ENCODE measurements around the gene TMEM200C. TPM values are rescaled to one million over a fixed set of nuclear protein-coding genes. Genes with fewer than 3 reads are reported as not detected.

TMEM200C gene
- total and polyA plus RNA-seq, 5 donors from 2014 or later = not detected

DNA sequence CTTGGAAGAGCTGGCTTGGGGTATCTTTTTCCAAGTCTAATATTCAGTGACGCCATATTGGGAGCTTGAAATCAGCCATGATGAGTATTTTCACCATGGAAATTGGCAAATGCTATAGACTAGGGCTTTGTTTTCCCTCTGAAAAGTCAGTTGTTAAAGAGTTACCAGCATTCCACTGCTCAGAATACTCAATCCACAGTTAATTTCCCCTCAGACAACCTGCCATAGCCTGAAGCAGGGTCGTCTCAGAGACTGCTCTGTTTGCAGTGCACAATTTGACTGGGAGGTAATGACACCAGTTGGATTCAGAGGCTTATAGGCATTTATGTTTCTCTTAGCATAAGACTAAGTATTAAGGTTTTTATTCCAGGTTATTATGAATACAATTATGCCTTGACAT lies 35.5 kb upstream of the TMEM200C start:
- Mint-ChIP-seq H3K27me3 (no peaks in the 10 kb centered on the region), H3K36me3 (no peaks in the 10 kb centered on the region), H3K4me1 (no peaks in the 10 kb centered on the region), H3K4me3 (no peak overlapping the region), H3K27ac (no peak overlapping the region), H3K9me3 (peaks cover 0 to 11% (median 2%) of the 10 kb centered on the region in 7 donors)
- Histone ChIP-seq H3K27ac (ENCODE audit: insufficient read depth, low read length, poor library complexity, severe bottlenecking) (no peak overlapping the region), H3K4me1 (ENCODE audit: control insufficient read depth, insufficient read depth, low read length, poor library complexity, severe bottlenecking) (no peaks in the 10 kb centered on the region), H3K4me3 (ENCODE audit: low read depth, low read length) (no peak overlapping the region), H3K36me3 (ENCODE audit: control insufficient read depth, insufficient read depth, low read length) (no peaks in the 10 kb centered on the region), H3K9me3 (ENCODE audit: control insufficient read depth in 2 of 2, low read length in 2 of 2) (no peaks in the 10 kb centered on the region), H3K27me3 (ENCODE audit: control insufficient read depth, insufficient read depth, low read length) (no peaks in the 10 kb centered on the region)
- no peak for DNase-seq
- ATAC-seq (ENCODE audit: low read depth in 2 of 2) = no peak

DNA sequence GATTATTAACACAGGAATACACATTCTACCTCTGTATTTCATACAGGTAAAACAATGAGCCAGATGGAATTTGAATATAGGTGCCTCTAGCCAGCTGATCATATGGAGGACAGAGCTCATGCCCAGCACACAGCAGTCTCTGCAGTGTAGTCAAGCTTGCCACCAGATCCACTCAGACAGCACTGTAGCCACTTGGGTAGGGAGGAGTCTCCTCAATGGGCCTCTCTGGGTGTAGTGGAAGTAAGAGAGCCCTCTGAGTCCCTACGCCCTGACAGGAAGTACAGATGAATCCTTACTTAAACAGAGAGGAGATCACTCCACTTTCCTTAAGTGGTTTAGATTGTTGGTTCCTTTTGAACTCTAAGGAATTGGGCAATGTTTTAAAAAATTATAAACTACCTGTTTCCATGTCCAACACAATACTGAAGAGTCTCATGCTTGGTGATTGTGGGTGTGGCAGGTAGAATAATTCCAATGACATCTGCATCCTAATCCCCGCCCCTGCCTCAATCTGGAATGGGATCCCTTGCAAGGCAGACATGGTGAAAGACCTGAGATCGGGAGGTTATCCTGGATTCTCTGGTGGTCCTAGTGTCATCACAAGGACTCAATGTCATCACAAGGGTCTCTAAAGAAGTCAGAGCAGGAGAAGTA lies 23.0 kb upstream of the TMEM200C start:
- Mint-ChIP-seq H3K4me3 (no peak overlapping the region), H3K27ac (no peak overlapping the region), H3K4me1 (no peaks in the 10 kb centered on the region), H3K9me3 (peaks cover 0 to 2% (median 0%) of the 10 kb centered on the region in 7 donors), H3K27me3 (peaks cover 9% of the 10 kb centered on the region), H3K36me3 (no peaks in the 10 kb centered on the region)
- Histone ChIP-seq H3K9me3 (ENCODE audit: control insufficient read depth in 2 of 2, low read length in 2 of 2) (no peaks in the 10 kb centered on the region), H3K36me3 (ENCODE audit: control insufficient read depth, insufficient read depth, low read length) (no peaks in the 10 kb centered on the region), H3K27me3 (ENCODE audit: control insufficient read depth, insufficient read depth, low read length) (no peaks in the 10 kb centered on the region), H3K4me1 (ENCODE audit: control insufficient read depth, insufficient read depth, low read length, poor library complexity, severe bottlenecking) (no peaks in the 10 kb centered on the region), H3K27ac (ENCODE audit: insufficient read depth, low read length, poor library complexity, severe bottlenecking) (no peak overlapping the region), H3K4me3 (ENCODE audit: low read depth, low read length) (no peak overlapping the region)
- DNase-seq (no peak), ATAC-seq (ENCODE audit: low read depth in 2 of 2) (no peak)

GRCh38 chr18:5914951-5915350 lies 19.6 kb upstream of the TMEM200C start:
- Histone ChIP-seq H3K9me3 (ENCODE audit: control insufficient read depth in 2 of 2, low read length in 2 of 2) (no peaks in the 10 kb centered on the region), H3K36me3 (ENCODE audit: control insufficient read depth, insufficient read depth, low read length) (no peaks in the 10 kb centered on the region), H3K4me1 (ENCODE audit: control insufficient read depth, insufficient read depth, low read length, poor library complexity, severe bottlenecking) (no peaks in the 10 kb centered on the region), H3K27me3 (ENCODE audit: control insufficient read depth, insufficient read depth, low read length) (no peaks in the 10 kb centered on the region), H3K4me3 (ENCODE audit: low read depth, low read length) (no peak overlapping the region), H3K27ac (ENCODE audit: insufficient read depth, low read length, poor library complexity, severe bottlenecking) (no peak overlapping the region)
- no peak overlapping the region for H3K4me3 Mint-ChIP-seq
- no peak overlapping the region for H3K27ac Mint-ChIP-seq
- DNase-seq (no peak), ATAC-seq (ENCODE audit: low read depth in 2 of 2) (no peak)
- H3K4me1 Mint-ChIP-seq = no peaks in the 10 kb centered on the region
- peaks cover 0 to 1% (median 0%) of the 10 kb centered on the region in 7 donors for H3K9me3 Mint-ChIP-seq
- H3K36me3 Mint-ChIP-seq = no peaks in the 10 kb centered on the region
- peaks cover 9% of the 10 kb centered on the region for H3K27me3 Mint-ChIP-seq

- Mint-ChIP-seq H3K4me1 (no peaks in the 10 kb centered on the region), H3K4me3 (no peak overlapping the region), H3K27ac (no peak overlapping the region), H3K9me3 (peaks cover 0 to 1% (median 0%) of the 10 kb centered on the region in 7 donors), H3K27me3 (peaks cover 9% of the 10 kb centered on the region), H3K36me3 (no peaks in the 10 kb centered on the region)
- Histone ChIP-seq H3K9me3 (ENCODE audit: control insufficient read depth in 2 of 2, low read length in 2 of 2) (no peaks in the 10 kb centered on the region), H3K4me1 (ENCODE audit: control insufficient read depth, insufficient read depth, low read length, poor library complexity, severe bottlenecking) (no peaks in the 10 kb centered on the region), H3K4me3 (ENCODE audit: low read depth, low read length) (no peak overlapping the region), H3K27ac (ENCODE audit: insufficient read depth, low read length, poor library complexity, severe bottlenecking) (no peak overlapping the region), H3K27me3 (ENCODE audit: control insufficient read depth, insufficient read depth, low read length) (no peaks in the 10 kb centered on the region), H3K36me3 (ENCODE audit: control insufficient read depth, insufficient read depth, low read length) (no peaks in the 10 kb centered on the region)
- ATAC-seq (ENCODE audit: low read depth in 2 of 2) = no peak
- no peak for DNase-seq
These were observed 18.7 kb upstream of the TMEM200C start for GRCh38 chr18:5914016-5914415.

DNA sequence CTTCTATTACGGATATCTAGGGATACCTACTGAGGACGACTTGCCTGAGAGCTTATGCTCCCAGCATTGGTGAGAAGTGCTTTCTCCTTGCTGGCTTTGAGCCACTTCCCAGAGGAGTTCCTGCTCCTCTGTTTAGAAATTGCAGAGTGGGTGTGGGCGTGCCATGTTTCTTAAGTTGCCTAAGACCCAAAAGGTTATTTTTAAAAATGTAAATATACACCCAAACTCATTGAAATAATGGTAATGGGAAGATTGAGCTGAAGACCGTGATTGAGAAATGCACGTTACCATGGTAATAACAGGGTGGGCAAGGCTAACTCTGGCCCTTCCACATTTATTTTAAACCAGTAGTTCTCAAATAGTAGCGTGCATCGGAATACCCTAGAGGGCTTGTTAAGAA lies 17.2 kb upstream of the TMEM200C start:
- H3K9me3 ChIP-seq (ENCODE audit: control insufficient read depth in 2 of 2, low read length in 2 of 2) = no peaks in the 10 kb centered on the region
- H3K27ac ChIP-seq (ENCODE audit: insufficient read depth, low read length, poor library complexity, severe bottlenecking) = no peak overlapping the region
- no peak overlapping the region for H3K4me3 ChIP-seq (ENCODE audit: low read depth, low read length)
- Mint-ChIP-seq H3K27ac (no peak overlapping the region), H3K9me3 (peaks cover 0 to 1% (median 0%) of the 10 kb centered on the region in 7 donors), H3K36me3 (no peaks in the 10 kb centered on the region), H3K4me1 (no peaks in the 10 kb centered on the region), H3K27me3 (peaks cover 4% of the 10 kb centered on the region), H3K4me3 (no peak overlapping the region)
- H3K27me3 ChIP-seq (ENCODE audit: control insufficient read depth, insufficient read depth, low read length) = no peaks in the 10 kb centered on the region
- H3K4me1 ChIP-seq (ENCODE audit: control insufficient read depth, insufficient read depth, low read length, poor library complexity, severe bottlenecking) = no peaks in the 10 kb centered on the region
- no peak for DNase-seq
- H3K36me3 ChIP-seq (ENCODE audit: control insufficient read depth, insufficient read depth, low read length) = no peaks in the 10 kb centered on the region
- ATAC-seq (ENCODE audit: low read depth in 2 of 2) = no peak

DNA sequence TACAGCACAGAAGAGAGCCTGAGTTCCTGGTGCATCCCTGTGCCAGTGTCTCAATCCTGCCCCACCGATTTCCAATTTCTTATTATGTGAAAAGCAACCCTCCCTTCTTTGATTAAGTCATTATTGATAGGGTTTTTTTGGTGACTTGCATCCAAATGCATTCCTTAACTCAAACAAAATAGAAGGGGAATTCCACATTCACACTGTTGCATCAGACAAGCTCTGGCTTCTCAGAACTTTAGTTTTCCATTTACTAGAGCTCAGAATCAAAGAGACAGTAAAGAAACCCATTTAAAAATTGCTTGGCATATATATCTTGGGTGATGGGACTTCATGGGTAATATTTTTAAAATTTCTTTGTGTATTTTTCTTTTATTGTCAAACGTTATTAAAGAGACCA lies 13.8 kb upstream of the TMEM200C start:
- H3K27ac Mint-ChIP-seq = no peak overlapping the region
- H3K27me3 ChIP-seq (ENCODE audit: control insufficient read depth, insufficient read depth, low read length) = no peaks in the 10 kb centered on the region
- no peaks in the 10 kb centered on the region for H3K36me3 Mint-ChIP-seq
- DNase-seq (no peak), ATAC-seq (ENCODE audit: low read depth in 2 of 2) (no peak)
- H3K4me3 Mint-ChIP-seq = no peak overlapping the region
- peaks cover 8% of the 10 kb centered on the region for H3K27me3 Mint-ChIP-seq
- H3K9me3 ChIP-seq (ENCODE audit: control insufficient read depth in 2 of 2, low read length in 2 of 2) = no peaks in the 10 kb centered on the region
- H3K4me1 ChIP-seq (ENCODE audit: control insufficient read depth, insufficient read depth, low read length, poor library complexity, severe bottlenecking) = no peaks in the 10 kb centered on the region
- H3K9me3 Mint-ChIP-seq = peaks cover 0 to 4% (median 0%) of the 10 kb centered on the region in 7 donors
- H3K27ac ChIP-seq (ENCODE audit: insufficient read depth, low read length, poor library complexity, severe bottlenecking) = no peak overlapping the region
- H3K36me3 ChIP-seq (ENCODE audit: control insufficient read depth, insufficient read depth, low read length) = no peaks in the 10 kb centered on the region
- H3K4me1 Mint-ChIP-seq = no peaks in the 10 kb centered on the region
- no peak overlapping the region for H3K4me3 ChIP-seq (ENCODE audit: low read depth, low read length)

DNA sequence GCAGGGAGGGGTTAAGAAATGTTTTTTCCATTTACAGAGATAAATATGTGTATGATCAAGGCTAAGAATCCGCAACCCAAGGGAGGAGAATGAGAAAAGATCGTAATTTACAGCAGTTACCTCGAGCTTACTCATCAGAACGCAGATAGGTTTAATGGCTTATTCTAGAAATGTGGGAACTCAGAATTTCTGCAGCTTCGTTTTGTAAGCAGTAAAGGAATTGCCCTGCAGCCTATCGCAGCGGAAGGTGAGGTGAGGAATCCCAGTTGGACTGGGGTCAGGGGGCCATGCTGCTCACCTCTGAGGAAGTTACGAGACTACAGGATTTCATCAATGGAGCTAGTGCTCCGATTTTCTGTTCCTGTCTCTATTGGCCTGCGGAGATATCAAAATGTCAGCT lies 8.1 kb upstream of the TMEM200C start:
- Mint-ChIP-seq H3K9me3 (peaks cover 0 to 3% (median 0%) of the 10 kb centered on the region in 7 donors), H3K27me3 (peaks cover 22% of the 10 kb centered on the region), H3K27ac (no peak overlapping the region), H3K4me1 (no peaks in the 10 kb centered on the region), H3K4me3 (peak overlapping the region in 1 of 4 donors; percentile 55), H3K36me3 (no peaks in the 10 kb centered on the region)
- no peaks in the 10 kb centered on the region for H3K27me3 ChIP-seq (ENCODE audit: control insufficient read depth, insufficient read depth, low read length)
- H3K27ac ChIP-seq (ENCODE audit: insufficient read depth, low read length, poor library complexity, severe bottlenecking) = no peak overlapping the region
- no peak for DNase-seq
- no peak for ATAC-seq (ENCODE audit: low read depth in 2 of 2)
- no peaks in the 10 kb centered on the region for H3K9me3 ChIP-seq (ENCODE audit: control insufficient read depth in 2 of 2, low read length in 2 of 2)
- H3K36me3 ChIP-seq (ENCODE audit: control insufficient read depth, insufficient read depth, low read length) = no peaks in the 10 kb centered on the region
- H3K4me1 ChIP-seq (ENCODE audit: control insufficient read depth, insufficient read depth, low read length, poor library complexity, severe bottlenecking) = no peaks in the 10 kb centered on the region
- no peak overlapping the region for H3K4me3 ChIP-seq (ENCODE audit: low read depth, low read length)

GRCh38 chr18:5900262-5900661 lies 4.9 kb upstream of the TMEM200C start:
- no peaks in the 10 kb centered on the region for H3K36me3 Mint-ChIP-seq
- H3K9me3 ChIP-seq (ENCODE audit: control insufficient read depth in 2 of 2, low read length in 2 of 2) = no peaks in the 10 kb centered on the region
- no peak overlapping the region for H3K27ac ChIP-seq (ENCODE audit: insufficient read depth, low read length, poor library complexity, severe bottlenecking)
- ATAC-seq (ENCODE audit: low read depth in 2 of 2) = no peak
- no peak overlapping the region for H3K4me3 Mint-ChIP-seq
- DNase-seq = no peak
- H3K27ac Mint-ChIP-seq = no peak overlapping the region
- no peaks in the 10 kb centered on the region for H3K4me1 ChIP-seq (ENCODE audit: control insufficient read depth, insufficient read depth, low read length, poor library complexity, severe bottlenecking)
- H3K27me3 Mint-ChIP-seq = peaks cover 46% of the 10 kb centered on the region
- no peaks in the 10 kb centered on the region for H3K36me3 ChIP-seq (ENCODE audit: control insufficient read depth, insufficient read depth, low read length)
- H3K4me1 Mint-ChIP-seq = peaks cover 0 to 5% (median 0%) of the 10 kb centered on the region in 4 donors
- peaks cover 15% of the 10 kb centered on the region for H3K27me3 ChIP-seq (ENCODE audit: control insufficient read depth, insufficient read depth, low read length)
- H3K9me3 Mint-ChIP-seq = peaks cover 0 to 6% (median 0%) of the 10 kb centered on the region in 7 donors
- no peak overlapping the region for H3K4me3 ChIP-seq (ENCODE audit: low read depth, low read length)
